A673 (cell line): ENCODE data around the gene KRTAP4-2. TPM values are rescaled to one million over a fixed set of nuclear protein-coding genes. Genes with fewer than 3 reads are reported as not detected.

ENCODE experiments used
- BruUV-seq: library from RNA; stranded (reverse); fragments of 400-500 nt; replicated peaks from 2 replicates; lab custom pipeline; 2021; lab: Mats Ljungman, UMichigan
- CTCF ChIA-PET: fragments of 300-600 bp; sonication (Branson Sonifier 250); formaldehyde crosslinking; loops from one replicate; lab custom pipeline; 2022; ENCODE audit warnings: antibody characterized with exemption; lab: Charles Lee
- POLR2A ChIA-PET: fragments of 300-600 bp; sonication (Branson Sonifier 250); formaldehyde crosslinking; loops from one replicate; lab custom pipeline; 2022; ENCODE audit warnings: antibody characterized with exemption; ENCODE audit not compliant: low non-redundant PET; lab: Charles Lee
- DNase-seq: peaks from one replicate; pipeline ENCODE4 v3.0.0-alpha.2; 2015; ENCODE audit warnings: low spot score
- H3K27ac ChIP-seq: fragments of 200-600 bp; sonication (generic); 2 replicates; pipeline ENCODE4 v1.5.1; 2016; ENCODE audit warnings: mixed run types, low read depth, mild to moderate bottlenecking, mixed read lengths, antibody characterized with exemption, low read length; ENCODE audit not compliant: poor library complexity, severe bottlenecking
- H3K27me3 ChIP-seq: fragments of 200-600 bp; sonication (generic); replicated peaks from 2 replicates; pipeline ENCODE4 v1.6.1; 2017; ENCODE audit warnings: mixed run types, low read depth, mild to moderate bottlenecking, mixed read lengths, antibody characterized with exemption, low read length; ENCODE audit not compliant: insufficient read depth, poor library complexity
- H3K36me3 ChIP-seq: fragments of 200-600 bp; sonication (generic); 2 replicates; pipeline ENCODE4 v1.6.1; 2016; ENCODE audit warnings: mixed run types, mild to moderate bottlenecking, mixed read lengths, antibody characterized with exemption, low read length; ENCODE audit not compliant: insufficient read depth, poor library complexity, severe bottlenecking
- H3K4me1 ChIP-seq: fragments of 200-600 bp; sonication (generic); 2 replicates; pipeline ENCODE4 v1.6.1; 2017; ENCODE audit warnings: mixed run types, mild to moderate bottlenecking, mixed read lengths, antibody characterized with exemption, low read length; ENCODE audit not compliant: insufficient read depth, poor library complexity, severe bottlenecking
- H3K4me3 ChIP-seq: fragments of 200-600 bp; sonication (generic); 2 replicates; pipeline ENCODE4 v1.5.1; 2016; ENCODE audit warnings: low read depth, mixed run types, mild to moderate bottlenecking, mixed read lengths, low read length; ENCODE audit not compliant: poor library complexity, severe bottlenecking
- H3K9me3 ChIP-seq: fragments of 200-600 bp; sonication (generic); 2 replicates; pipeline ENCODE4 v1.6.1; 2016; ENCODE audit warnings: mixed run types, low read depth, mild to moderate bottlenecking, mixed read lengths, antibody characterized with exemption, low read length; ENCODE audit not compliant: poor library complexity, severe bottlenecking
- CTCF ChIP-seq: fragments of 300-800, 200-600 bp; sonication (generic); conservative IDR thresholded peaks from 2 replicates; pipeline ENCODE4 v1.5.1; 2017; ENCODE audit warnings: low read depth, mild to moderate bottlenecking, antibody characterized with exemption, low read length, moderate library complexity, mixed read lengths
- EZH2 ChIP-seq: fragments of 200-600 bp; sonication (generic); IDR thresholded peaks from 2 replicates; pipeline ENCODE4 v1.6.1; 2017; ENCODE audit warnings: borderline replicate concordance, low read depth, mild to moderate bottlenecking, mixed read lengths, antibody characterized with exemption, low read length; ENCODE audit not compliant: poor library complexity, severe bottlenecking
- intact Hi-C: fragments of 100-400 bp; cut with micrococcal nuclease; formaldehyde crosslinking; loops from one replicate; pipeline ENCODE4 v1.10.0; 2022; ENCODE audit not compliant: unreplicated experiment
- total RNA-seq: library from RNA; stranded (reverse); gene quantifications from 2 replicates; pipeline ENCODE4 v1.2.3, GENCODE V29; 2021

KRTAP4-2 gene
- total RNA-seq, 1 experiment from 2014 or later, result not detected

- peaks cover 15% of the 10 kb centered on the region for H3K9me3 ChIP-seq
- peak overlapping the region; percentile 96 for H3K27ac ChIP-seq
- no TSS peak for BruUV-seq
- intact Hi-C loops, result loop anchor here (1.0 to 5.0 kb wide), 5 partner anchors 182 to 522 kb away; no protein-coding TSS in a partner anchor
- H3K4me1 ChIP-seq, result peaks cover 31% of the 10 kb centered on the region
- TF ChIP-seq CTCF (no peak), EZH2 (no peak)
- CTCF ChIA-PET, result no interaction called here
- no peaks in the 10 kb centered on the region for H3K27me3 ChIP-seq
- POLR2A ChIA-PET, result no interaction called here
- no peak overlapping the region for H3K4me3 ChIP-seq
- H3K36me3 ChIP-seq, result no peaks in the 10 kb centered on the region
- peak; percentile 75 for DNase-seq
These were observed 32.8 kb downstream of the KRTAP4-2 start for GRCh38 chr17:41145261-41145660.

- no peak overlapping the region for H3K4me3 ChIP-seq
- TF ChIP-seq CTCF, result no peak
- no peak for TF ChIP-seq EZH2
- H3K27me3 ChIP-seq, result no peaks in the 10 kb centered on the region
- CTCF ChIA-PET, result no interaction called here
- BruUV-seq, result no TSS peak
- DNase-seq, result peak; percentile 71
- intact Hi-C loops, result loop anchor here (1.0 to 5.0 kb wide), 5 partner anchors 182 to 522 kb away; no protein-coding TSS in a partner anchor
- no peaks in the 10 kb centered on the region for H3K36me3 ChIP-seq
- POLR2A ChIA-PET, result no interaction called here
- H3K9me3 ChIP-seq, result peaks cover 19% of the 10 kb centered on the region
- H3K27ac ChIP-seq, result peak overlapping the region; percentile 96
- H3K4me1 ChIP-seq, result peaks cover 31% of the 10 kb centered on the region
These were observed 33.2 kb downstream of the KRTAP4-2 start for GRCh38 chr17:41144846-41145245.

- intact Hi-C loops, result no loop called here
- Histone ChIP-seq H3K9me3 (peaks cover 21% of the 10 kb centered on the region), H3K36me3 (no peaks in the 10 kb centered on the region), H3K27ac (no peak overlapping the region), H3K27me3 (no peaks in the 10 kb centered on the region), H3K4me1 (peaks cover 11% of the 10 kb centered on the region), H3K4me3 (no peak overlapping the region)
- TF ChIP-seq CTCF, result no peak
- DNase-seq, result no peak
- BruUV-seq, result no TSS peak
- ChIA-PET POLR2A (no interaction called here), CTCF (no interaction called here)
These were observed 36.7 kb downstream of the KRTAP4-2 start for GRCh38 chr17:41141361-41141760.
